ENCODE data around the gene BPGM.

GRCh38 chr7:134685250-134685649 is 38.6 kb downstream of the BPGM start:
- no peak for TF ChIP-seq CTCF (IDR thresholded peaks at IDR 0.05)
- TF ChIP-seq POLR2AphosphoS5 (IDR thresholded peaks at IDR 0.05; ENCODE audit: insufficient read depth in 1 of 2, low read depth in 1 of 2) = no peak
- TF ChIP-seq POLR2A (IDR thresholded peaks at IDR 0.05) = no peak
